Chondrocyte (in vitro differentiated cells): ENCODE measurements around the gene INTS15. TPM values are rescaled to one million over a fixed set of nuclear protein-coding genes. Genes with fewer than 3 reads are reported as not detected.

Source experiments
- DNase-seq: peaks from one replicate; pipeline ENCODE4 v3.0.0; 2021; ENCODE audit warnings: mixed read lengths, low spot score
- H3K27ac Mint-ChIP-seq: one replicate; pipeline ENCODE4 v1.8.0; 2021; ENCODE audit warnings: mild to moderate bottlenecking, moderate library complexity, mixed read lengths; ENCODE audit not compliant: unreplicated experiment
- H3K27me3 Mint-ChIP-seq: 2 replicates; pipeline ENCODE4 v1.8.0; 2021; ENCODE audit warnings: low read depth, mixed read lengths
- H3K36me3 Mint-ChIP-seq: 2 replicates; pipeline ENCODE4 v1.8.0; 2021; ENCODE audit warnings: low read depth, mixed read lengths
- H3K4me1 Mint-ChIP-seq: 2 replicates; pipeline ENCODE4 v1.8.0; 2021; ENCODE audit warnings: low read depth, mild to moderate bottlenecking, mixed read lengths
- H3K4me3 Mint-ChIP-seq: one replicate; pipeline ENCODE4 v1.8.0; 2021; ENCODE audit warnings: mild to moderate bottlenecking, moderate library complexity, mixed read lengths; ENCODE audit not compliant: unreplicated experiment
- H3K9me3 Mint-ChIP-seq: 2 replicates; pipeline ENCODE4 v1.8.0; 2021; ENCODE audit warnings: low read depth, mixed read lengths
- total RNA-seq: library from RNA; stranded (reverse); gene quantifications from 3 replicates; pipeline ENCODE4 v1.2.1, GENCODE V29; 2021
- TF ChIP-seq, protein P1 (sequence below): fragments of 200-600 bp; sonication (generic); IDR thresholded peaks from 2 replicates; pipeline ENCODE4 v1.5.0; 2021; ENCODE audit warnings: antibody characterized with exemption, mild to moderate bottlenecking, moderate library complexity

Gene INTS15
- total RNA-seq, 1 donor from 2014 or later = 30.0 TPM

DNA sequence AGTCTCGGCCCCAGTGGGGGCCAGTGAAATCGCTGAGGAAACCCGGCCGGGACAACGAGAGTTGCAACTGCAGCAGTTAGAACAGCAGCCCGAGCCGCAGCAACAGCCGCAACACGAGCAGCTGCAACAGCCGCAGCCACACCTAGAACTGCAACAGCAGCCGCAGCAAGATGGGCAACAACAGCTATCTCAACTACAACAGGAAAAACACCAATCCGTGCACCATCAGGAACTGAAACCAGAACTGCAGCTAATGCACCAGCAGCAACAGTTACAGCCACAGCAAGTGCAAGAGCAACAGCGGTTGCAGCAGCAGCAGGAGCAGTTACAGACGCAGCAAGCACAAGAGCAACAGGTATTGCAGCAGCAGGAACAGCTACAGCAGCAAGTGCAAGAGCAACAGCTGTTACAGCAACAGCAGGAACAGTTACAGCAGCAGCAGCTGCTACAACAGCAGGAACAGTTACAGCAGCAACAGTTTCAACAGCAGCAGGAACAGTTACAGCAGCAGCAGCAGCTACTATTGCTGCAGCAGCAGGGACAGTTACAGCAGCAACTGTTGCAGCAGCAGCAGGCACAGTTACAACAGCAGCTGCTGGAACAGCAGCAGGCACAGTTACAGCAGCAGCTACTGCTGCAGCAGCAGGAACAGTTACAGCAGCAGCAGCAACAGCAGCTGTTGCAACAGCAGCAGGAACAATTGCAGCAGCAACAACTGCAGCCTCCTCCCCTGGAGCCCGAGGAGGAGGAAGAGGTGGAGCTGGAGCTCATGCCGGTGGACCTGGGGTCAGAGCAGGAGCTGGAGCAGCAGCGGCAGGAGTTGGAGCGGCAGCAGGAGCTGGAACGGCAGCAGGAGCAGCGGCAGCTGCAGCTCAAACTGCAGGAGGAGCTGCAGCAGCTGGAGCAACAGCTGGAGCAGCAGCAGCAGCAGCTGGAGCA lies 31.6 kb downstream of the INTS15 start:
- TF ChIP-seq, protein P1, sequence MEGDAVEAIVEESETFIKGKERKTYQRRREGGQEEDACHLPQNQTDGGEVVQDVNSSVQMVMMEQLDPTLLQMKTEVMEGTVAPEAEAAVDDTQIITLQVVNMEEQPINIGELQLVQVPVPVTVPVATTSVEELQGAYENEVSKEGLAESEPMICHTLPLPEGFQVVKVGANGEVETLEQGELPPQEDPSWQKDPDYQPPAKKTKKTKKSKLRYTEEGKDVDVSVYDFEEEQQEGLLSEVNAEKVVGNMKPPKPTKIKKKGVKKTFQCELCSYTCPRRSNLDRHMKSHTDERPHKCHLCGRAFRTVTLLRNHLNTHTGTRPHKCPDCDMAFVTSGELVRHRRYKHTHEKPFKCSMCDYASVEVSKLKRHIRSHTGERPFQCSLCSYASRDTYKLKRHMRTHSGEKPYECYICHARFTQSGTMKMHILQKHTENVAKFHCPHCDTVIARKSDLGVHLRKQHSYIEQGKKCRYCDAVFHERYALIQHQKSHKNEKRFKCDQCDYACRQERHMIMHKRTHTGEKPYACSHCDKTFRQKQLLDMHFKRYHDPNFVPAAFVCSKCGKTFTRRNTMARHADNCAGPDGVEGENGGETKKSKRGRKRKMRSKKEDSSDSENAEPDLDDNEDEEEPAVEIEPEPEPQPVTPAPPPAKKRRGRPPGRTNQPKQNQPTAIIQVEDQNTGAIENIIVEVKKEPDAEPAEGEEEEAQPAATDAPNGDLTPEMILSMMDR = no peak
- H3K27ac Mint-ChIP-seq = no peak overlapping the region
- no peaks in the 10 kb centered on the region for H3K27me3 Mint-ChIP-seq
- no peaks in the 10 kb centered on the region for H3K9me3 Mint-ChIP-seq
- no peaks in the 10 kb centered on the region for H3K4me1 Mint-ChIP-seq
- H3K36me3 Mint-ChIP-seq = peaks cover 12% of the 10 kb centered on the region
- DNase-seq = no peak
- H3K4me3 Mint-ChIP-seq = no peak overlapping the region

DNA sequence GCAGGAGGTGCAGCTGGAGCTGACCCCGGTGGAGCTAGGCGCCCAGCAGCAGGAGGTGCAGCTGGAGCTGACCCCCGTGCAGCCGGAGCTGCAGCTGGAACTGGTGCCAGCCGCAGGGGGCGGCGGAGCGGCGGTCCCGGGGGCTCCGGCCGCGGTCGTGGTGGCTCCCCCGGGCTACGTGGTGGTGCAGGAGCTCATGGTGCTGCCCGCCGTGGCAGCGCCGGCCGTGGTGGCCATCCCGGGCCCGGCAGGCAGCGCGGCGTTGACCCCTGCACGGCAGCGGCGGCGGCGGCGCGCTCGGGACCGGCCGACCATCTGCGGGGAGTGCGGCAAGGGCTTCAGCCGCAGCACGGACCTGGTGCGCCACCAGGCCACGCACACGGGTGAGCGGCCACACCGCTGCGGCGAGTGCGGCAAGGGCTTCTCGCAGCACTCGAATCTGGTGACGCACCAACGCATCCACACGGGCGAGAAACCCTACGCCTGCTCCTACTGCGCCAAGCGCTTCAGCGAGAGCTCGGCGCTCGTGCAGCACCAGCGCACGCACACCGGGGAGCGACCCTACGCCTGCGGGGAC lies 32.4 kb downstream of the INTS15 start:
- H3K27me3 Mint-ChIP-seq = no peaks in the 10 kb centered on the region
- H3K4me1 Mint-ChIP-seq = no peaks in the 10 kb centered on the region
- peaks cover 11% of the 10 kb centered on the region for H3K36me3 Mint-ChIP-seq

DNA sequence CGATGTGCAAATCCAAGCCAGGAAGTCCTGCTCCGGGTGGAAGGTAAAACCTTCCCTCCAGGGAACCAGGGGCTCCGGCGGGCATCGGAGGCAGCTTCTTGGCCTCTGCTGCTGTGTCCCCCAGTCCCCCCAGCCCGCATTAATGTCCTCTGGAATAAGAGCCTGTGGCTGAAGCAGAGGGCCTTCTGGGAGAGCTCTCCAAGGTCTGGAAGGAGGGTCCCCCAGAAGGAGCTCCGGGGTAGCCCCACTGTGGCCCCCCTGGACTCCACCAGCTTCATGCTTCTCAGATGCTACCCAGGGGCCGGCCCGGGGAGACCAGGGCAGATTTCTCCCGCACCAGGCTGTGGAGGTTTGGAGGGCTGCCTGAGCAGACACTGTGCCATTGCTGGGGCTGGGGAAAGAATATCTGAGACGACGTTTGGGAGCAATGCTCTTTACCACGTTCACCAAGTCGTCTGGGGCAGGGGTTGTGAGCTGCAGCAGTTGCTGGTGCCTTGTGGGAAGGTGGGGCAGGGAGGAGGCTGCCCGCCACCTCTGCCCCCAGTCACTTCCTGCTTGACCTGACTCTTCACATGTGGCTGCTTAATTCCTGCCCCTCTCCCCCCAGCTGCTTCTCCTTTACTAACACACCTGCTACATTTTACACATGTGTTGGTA lies 33.9 kb downstream of the INTS15 start:
- no peak overlapping the region for H3K4me3 Mint-ChIP-seq
- no peak for DNase-seq
- TF ChIP-seq, protein P1 = no peak
- peaks cover 9% of the 10 kb centered on the region for H3K36me3 Mint-ChIP-seq
- no peak overlapping the region for H3K27ac Mint-ChIP-seq
- H3K4me1 Mint-ChIP-seq = no peaks in the 10 kb centered on the region
- no peaks in the 10 kb centered on the region for H3K9me3 Mint-ChIP-seq
- H3K27me3 Mint-ChIP-seq = no peaks in the 10 kb centered on the region

More for the DNA sequence above, 32.4 kb downstream of the INTS15 start:
- DNase-seq = no peak
- TF ChIP-seq, protein P1 = no peak
- Mint-ChIP-seq H3K9me3 (no peaks in the 10 kb centered on the region), H3K27ac (no peak overlapping the region), H3K4me3 (no peak overlapping the region)

GRCh38 chr7:6624246-6624611 lies 34.4 kb downstream of the INTS15 start:
- H3K4me3 Mint-ChIP-seq = no peak overlapping the region
- no peak for DNase-seq
- TF ChIP-seq, protein P1 = no peak
- peaks cover 9% of the 10 kb centered on the region for H3K36me3 Mint-ChIP-seq
- H3K27ac Mint-ChIP-seq = no peak overlapping the region
- no peaks in the 10 kb centered on the region for H3K4me1 Mint-ChIP-seq
- H3K27me3 Mint-ChIP-seq = no peaks in the 10 kb centered on the region
- H3K9me3 Mint-ChIP-seq = no peaks in the 10 kb centered on the region

DNA sequence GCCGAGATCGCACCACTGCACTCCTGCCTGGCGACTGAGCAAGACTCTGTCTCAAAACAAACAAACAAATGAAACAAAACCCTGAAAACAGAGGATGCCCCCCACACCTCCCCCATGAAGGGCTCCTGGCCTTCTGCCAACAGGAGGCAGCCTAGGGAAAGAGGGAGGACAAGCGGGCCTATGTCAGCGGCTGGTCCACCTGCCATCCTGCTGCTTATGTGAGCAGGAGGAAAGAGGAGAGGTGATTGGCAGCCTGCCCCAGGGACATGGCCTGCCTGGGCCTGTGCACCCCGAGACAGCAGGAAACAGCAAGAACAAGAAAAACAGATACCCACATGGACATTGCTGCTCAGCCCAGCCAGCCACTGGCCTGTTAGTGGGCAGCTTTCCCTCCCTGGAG lies 38.2 kb downstream of the INTS15 start:
- Mint-ChIP-seq H3K4me3 (no peak overlapping the region), H3K36me3 (peaks cover 2% of the 10 kb centered on the region), H3K9me3 (no peaks in the 10 kb centered on the region), H3K27ac (no peak overlapping the region), H3K4me1 (no peaks in the 10 kb centered on the region), H3K27me3 (no peaks in the 10 kb centered on the region)
- DNase-seq = no peak
- TF ChIP-seq, protein P1 = no peak
